Stimulated activated CD4-positive, alpha-beta T cell treated with anti-CD3 and anti-CD28 coated beads, Interleukin-2, amount 100 ng/mL, for 4 hours (primary cell): ENCODE measurements around the gene HUS1.
"Not testable (repeated sequence)": the region's sequence is repeated elsewhere in the genome, so short reads cannot be mapped to it uniquely, and the experiment has no call there.

Source experiments
- DNase-seq: peaks from one replicate; pipeline ENCODE4 v3.0.0-alpha.2; 2020; ENCODE audit warnings: low read depth

The HUS1 gene

GRCh38 chr7:47979145-47979831 is at the start of gene HUS1:
HUS1 (minus strand) TSS chr7:47979615; CDS start chr7:47979519, 96 bp downstream.
- peak; percentile 87 for DNase-seq

DNA sequence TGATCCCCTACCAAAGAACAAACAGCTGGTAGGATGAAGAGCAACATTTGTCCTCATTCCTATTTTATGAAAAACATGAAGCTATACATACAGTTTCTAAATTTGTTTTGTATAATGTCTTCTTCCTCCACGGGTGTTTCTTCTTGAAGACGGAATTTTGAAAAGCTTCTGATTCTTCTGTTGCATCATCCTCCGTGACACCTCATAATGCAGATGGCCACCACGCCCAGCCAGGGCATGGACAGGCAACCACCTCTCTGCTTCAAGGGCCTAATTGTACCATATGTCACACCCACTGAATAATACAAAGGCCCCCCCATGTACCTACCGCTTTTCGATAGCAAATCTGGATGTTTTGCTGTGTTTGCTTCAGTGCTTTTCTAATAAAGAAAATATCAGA is 49.5 kb upstream of the HUS1 start, which contains the start of gene SUN3:
Gene SUN3, minus strand, starts transcription at position 170 of the 400 bp plus-strand sequence. Its CDS starts 169 bp downstream, at position 1.
- DNase-seq, result no peak

GRCh38 chr7:48025624-48026023 is 46.2 kb upstream of the HUS1 start:
- no peak for DNase-seq

- no peak for DNase-seq
Observed at GRCh38 chr7:48017674-48018073, 38.3 kb upstream of the HUS1 start.

- DNase-seq, result no peak
Observed at GRCh38 chr7:48016641-48017040, 37.2 kb upstream of the HUS1 start.

DNA sequence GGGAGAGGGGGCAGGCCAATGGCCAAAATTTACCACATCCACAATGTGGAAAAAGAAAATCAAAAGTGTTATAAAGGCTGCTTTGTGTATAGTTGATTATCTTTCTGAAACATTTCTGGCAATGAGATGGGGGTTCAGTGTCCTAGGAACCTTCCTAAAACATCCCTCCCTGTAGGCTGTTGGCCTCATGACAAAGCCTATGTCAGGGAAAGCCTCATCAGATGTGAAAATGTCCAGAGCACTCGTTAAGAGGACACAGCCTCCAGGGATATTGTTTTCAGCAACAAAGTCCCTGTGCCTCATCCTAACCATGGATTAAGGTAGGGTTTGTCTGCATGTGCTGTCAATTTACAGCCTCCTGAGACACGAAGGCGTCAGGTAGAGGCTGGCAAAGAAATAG is 32.5 kb upstream of the HUS1 start:
- no peak for DNase-seq

DNA sequence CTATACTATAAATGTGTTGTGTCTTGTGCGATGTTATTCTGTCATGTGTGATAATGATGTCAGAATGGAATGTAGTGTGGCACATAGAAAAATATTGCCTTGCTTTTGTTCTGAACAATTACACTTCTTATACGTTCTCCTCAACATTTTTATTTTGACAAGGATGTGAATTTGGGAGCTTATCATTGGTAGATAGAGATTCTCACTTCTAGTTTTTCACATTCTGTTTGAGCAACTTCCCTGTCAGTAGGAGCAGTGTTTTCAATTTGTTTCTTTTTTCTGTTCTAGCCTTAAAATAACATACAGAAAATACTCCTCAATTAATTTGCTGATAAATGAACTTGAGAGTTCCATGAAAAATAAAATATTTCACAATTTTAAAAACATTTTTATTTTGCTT is 31.9 kb upstream of the HUS1 start:
- DNase-seq, result no peak

GRCh38 chr7:48009954-48010353 is 30.5 kb upstream of the HUS1 start:
- no peak for DNase-seq

- no peak for DNase-seq
Observed at GRCh38 chr7:48009257-48009656, 29.8 kb upstream of the HUS1 start.

DNA sequence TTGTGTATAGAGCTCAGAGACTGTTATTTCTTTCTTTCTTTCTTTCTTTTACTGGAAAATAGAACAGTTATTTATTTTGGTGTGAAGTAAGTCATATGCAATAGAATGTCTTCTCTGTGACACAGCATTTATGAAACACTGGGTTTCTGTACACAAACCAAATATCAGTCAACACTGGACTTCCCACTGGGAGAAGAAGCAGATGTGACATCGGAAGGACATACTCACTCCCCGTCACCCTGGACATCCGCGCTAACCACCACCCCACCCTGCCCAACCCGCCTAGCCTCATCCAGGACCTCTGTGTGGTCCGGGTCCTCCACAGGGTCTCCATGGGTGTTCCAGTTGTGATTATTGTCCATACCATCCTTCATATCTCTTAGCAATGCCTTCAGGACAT is 27.5 kb upstream of the HUS1 start:
- no peak for DNase-seq

DNA sequence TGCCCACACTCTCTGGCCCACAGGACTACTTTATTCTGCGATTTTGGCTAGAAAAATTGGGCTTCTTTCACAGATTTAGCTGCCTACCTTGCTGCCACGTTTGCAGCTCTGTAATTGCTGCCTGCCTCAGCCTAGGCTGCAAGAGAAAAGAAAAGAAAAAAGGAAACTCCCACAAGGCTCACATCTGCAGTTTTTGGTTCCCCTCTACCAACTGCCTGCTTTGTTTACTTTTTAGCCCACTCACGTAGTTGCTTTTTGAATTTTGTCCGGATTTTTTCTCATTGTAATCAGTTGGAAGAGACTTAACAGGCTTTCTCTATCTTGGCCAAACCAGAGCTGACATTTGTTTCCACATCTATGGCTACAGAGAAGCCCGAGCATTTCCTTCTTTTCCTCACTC is 25.2 kb upstream of the HUS1 start:
- no peak for DNase-seq

- no peak for DNase-seq
Observed at GRCh38 chr7:48004032-48004431, 24.6 kb upstream of the HUS1 start.

DNA sequence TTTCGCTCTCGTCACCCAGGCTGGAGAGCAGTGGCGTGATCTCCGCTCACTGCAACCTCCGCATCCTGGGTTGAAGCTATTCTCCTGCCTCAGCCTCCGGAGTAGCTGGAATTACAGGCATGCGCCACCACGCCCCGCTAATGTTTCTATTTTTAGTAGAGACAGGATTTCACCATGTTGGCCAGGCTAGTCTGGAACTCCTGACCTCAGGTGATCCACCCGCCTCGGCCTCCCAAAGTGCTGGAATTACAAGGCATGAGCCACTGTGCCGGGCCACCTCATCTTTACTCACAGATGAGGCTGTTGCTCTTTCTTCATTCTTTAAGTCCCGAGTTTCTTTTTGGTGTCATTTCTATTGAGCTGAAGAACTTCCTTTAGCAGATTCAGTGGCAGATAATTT is 20.7 kb upstream of the HUS1 start:
- not testable (repeated sequence) for DNase-seq

- DNase-seq, result no peak
Observed at GRCh38 chr7:47999413-47999812, 20.0 kb upstream of the HUS1 start.

GRCh38 chr7:47992446-47992845 is 13.0 kb upstream of the HUS1 start:
- DNase-seq, result no peak

DNA sequence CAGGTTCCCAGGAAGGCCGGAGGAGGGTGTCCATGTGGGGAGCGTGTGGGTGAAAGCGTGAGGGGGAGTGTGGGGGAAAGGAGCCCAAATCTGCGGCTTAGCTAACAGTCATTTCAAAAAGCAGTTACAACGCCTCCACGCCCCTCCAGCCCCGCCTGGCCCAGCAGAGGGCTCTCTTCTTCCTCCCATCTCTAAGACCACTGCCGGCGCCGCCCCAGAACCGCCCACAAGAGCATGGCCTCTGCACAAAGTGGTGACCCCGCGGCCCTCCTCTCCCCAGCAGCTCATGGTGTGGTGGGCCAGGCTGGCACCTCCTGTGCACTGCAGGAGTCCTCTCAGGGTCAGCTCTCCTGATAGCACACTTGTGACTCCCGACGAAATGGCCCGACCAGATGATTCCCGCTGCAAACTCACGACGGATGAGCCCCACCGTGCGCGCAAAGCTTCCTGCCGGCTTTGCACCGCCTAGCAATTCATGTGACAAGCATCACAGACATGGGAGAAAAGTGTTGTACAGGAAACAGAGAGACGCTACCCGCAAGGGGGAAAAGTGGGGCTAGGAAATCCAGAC is 12.4 kb upstream of the HUS1 start:
- DNase-seq, result peak; percentile 78

GRCh38 chr7:47991270-47991669 is 11.9 kb upstream of the HUS1 start:
- no peak for DNase-seq

GRCh38 chr7:47990592-47990991 is 11.2 kb upstream of the HUS1 start:
- no peak for DNase-seq

- DNase-seq, result not testable (repeated sequence)
Observed at GRCh38 chr7:47989607-47990400, 10.4 kb upstream of the HUS1 start.

- DNase-seq, result no peak
Observed at GRCh38 chr7:47988496-47989386, 9.3 kb upstream of the HUS1 start.

DNA sequence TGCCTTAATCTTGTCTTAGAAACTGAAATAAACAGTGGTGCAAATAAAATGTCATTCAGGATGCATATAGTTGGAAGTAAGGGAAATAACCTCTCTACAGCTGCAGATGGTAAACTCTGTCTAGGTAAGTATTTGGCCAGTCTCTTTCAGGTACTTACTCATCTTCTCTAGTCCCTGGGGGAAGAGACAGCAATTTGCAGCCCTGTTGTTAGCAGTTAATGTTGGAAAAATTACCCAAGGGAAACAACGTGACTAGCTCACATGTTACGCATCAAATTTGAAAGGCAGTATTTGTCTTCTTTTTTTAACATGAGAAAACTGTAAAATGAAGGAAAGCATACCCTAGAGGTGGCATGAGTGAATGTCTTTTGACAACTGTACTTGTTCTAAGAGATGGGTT is 3.2 kb upstream of the HUS1 start:
- DNase-seq, result no peak

DNA sequence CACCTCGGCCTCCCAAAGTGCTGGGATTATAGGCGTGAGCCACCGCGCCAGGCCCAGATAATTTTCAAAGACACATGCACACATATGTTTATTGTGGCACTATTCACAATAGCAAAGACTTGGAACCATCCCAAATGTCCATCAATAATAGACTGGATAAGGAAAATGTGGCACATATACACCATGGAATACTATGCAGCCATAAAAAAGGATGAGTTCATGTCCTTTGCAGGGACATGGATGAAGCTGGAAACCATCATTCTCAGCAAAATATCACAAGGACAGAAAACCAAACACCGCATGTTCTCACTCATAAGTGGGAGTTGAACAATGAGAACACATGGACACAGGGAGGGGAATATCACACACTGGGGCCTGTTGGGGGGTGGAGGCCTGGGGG is 1.2 kb upstream of the HUS1 start:
- DNase-seq, result not testable (repeated sequence)
